H1 (cell line): Measurements from ENCODE around the gene PIK3R6. TPM values are rescaled to one million over a fixed set of nuclear protein-coding genes. Genes with fewer than 3 reads are reported as not detected.

Experiments
- FOSL1 ChIP-seq: IDR thresholded peaks from 2 replicates; pipeline ENCODE4 v1.6.1; 2011; ENCODE audit warnings: mild to moderate bottlenecking, low read depth, low read length, moderate library complexity; ENCODE audit not compliant: insufficient read depth
- SRF ChIP-seq: IDR thresholded peaks from 2 replicates; pipeline ENCODE4 v1.6.1; 2011; ENCODE audit warnings: mild to moderate bottlenecking, low read depth, low read length, moderate library complexity
- polyA plus RNA-seq, 7 experiments: library from polyadenylated mRNA; depleted of rRNA in 3 of 7; stranded (reverse) in 5 of 7; unstranded in 2 of 7; fragments of >200 nt in 5 of 7; fragments of 200-250 nt in 2 of 7; gene quantifications; 1 replicate in 5 of 7; 2 replicates in 1 of 7; 4 replicates in 1 of 7; pipeline versions ENCODE4 v1.2.1 to v1.2.3, GENCODE V29; 2011 to 2013; ENCODE audit warnings: missing spikeins in 2 of 7, mixed read lengths in 2 of 7
- total RNA-seq: library from RNA; stranded (reverse); fragmentation: NEBNext Ultra II Directional; extraction: Animal tissue kit (Norgen Biotek cat#: 25700); gene quantifications from 2 replicates; pipeline ENCODE4 v1.2.1, GENCODE V29; 2021

Gene PIK3R6
- total and polyA plus RNA-seq, 2 of the 8 experiments (the other 6 are each of a cell fraction or from before 2014, with no cell fraction given), result 0.24 to 1.2 TPM

DNA sequence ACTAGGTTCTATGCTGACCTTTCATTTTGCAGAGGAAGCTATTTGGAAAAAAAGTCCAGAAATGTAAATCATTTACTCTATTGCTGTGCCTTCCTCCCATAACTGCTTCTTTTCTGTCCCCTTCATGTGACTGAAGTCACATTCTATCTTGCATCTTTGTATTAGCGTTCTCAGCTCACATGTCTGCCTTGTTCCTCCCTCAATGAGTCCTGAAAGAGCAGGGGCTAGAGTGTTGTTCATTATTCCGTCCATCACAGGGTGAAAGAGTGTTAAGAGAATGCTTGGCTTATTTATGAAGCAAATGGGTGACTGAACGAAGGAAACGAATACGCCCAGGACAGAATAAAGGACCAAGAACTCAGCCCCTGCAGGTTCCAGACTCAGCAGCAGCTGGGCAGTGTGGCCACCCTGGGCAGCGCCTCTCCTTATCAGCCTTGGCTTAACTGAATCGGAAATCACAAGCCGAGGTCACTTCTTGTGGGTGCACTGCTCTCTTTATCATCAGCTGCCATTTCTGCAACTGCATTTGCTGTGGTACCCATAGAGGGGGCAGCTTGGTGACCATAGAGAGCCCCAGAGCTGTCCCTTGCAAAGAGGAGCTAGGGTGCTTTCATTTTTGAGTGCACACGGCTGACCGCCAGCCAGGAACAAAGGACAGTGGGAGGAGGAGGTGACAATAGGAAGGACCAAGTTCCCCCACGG is 1.8 kb upstream of the PIK3R6 start (continued):
- TF ChIP-seq FOSL1 (no peak), SRF (no peak)
